Liver (tissue), 9 donors: Measurements from ENCODE around the gene PGLYRP3. TPM values are rescaled to one million over a fixed set of nuclear protein-coding genes. Genes with fewer than 3 reads are reported as not detected.

Experiments used
- DNase-seq: peaks from one replicate; pipeline ENCODE4 v3.0.0-alpha.2; 2017; ENCODE audit warnings: low spot score
- H3K27ac ChIP-seq, 2 donors: one replicate each; pipeline ENCODE4 v1.7.0; 2013; ENCODE audit warnings: inconsistent platforms in 2 of 2, low read length in 2 of 2, control low read depth in 1 of 2, low read depth in 1 of 2, mild to moderate bottlenecking in 1 of 2
- H3K27me3 ChIP-seq, 4 donors: one replicate each; pipeline versions ENCODE4 v1.6.1 to v1.7.0; 2013; ENCODE audit warnings: low read length in 3 of 4, inconsistent platforms in 1 of 4, mild to moderate bottlenecking in 1 of 4, moderate library complexity in 1 of 4; ENCODE audit not compliant: control insufficient read depth in 4 of 4, insufficient read depth in 4 of 4
- H3K36me3 ChIP-seq, 4 donors: one replicate each; pipeline versions ENCODE4 v1.6.1 to v1.7.0; 2013; ENCODE audit warnings: low read length in 3 of 4, mild to moderate bottlenecking in 3 of 4, low read depth in 1 of 4, moderate library complexity in 1 of 4; ENCODE audit not compliant: control insufficient read depth in 4 of 4, insufficient read depth in 3 of 4
- H3K4me1 ChIP-seq, 4 donors: one replicate each; pipeline versions ENCODE4 v1.6.1 to v1.7.0; 2013; ENCODE audit warnings: low read length in 3 of 4, mild to moderate bottlenecking in 3 of 4, moderate library complexity in 1 of 4; ENCODE audit not compliant: control insufficient read depth in 4 of 4, insufficient read depth in 4 of 4
- H3K4me3 ChIP-seq, 3 donors: one replicate each; pipeline versions ENCODE4 v1.6.1 to v1.7.0; 2013; ENCODE audit warnings: low read length in 3 of 3, control low read depth in 1 of 3, low read depth in 1 of 3, mild to moderate bottlenecking in 1 of 3
- H3K9ac ChIP-seq, 2 donors: one replicate each; pipeline ENCODE4 v1.7.0; 2013; ENCODE audit warnings: low read length in 2 of 2, mild to moderate bottlenecking in 2 of 2, moderate library complexity in 2 of 2, control low read depth in 1 of 2, low read depth in 1 of 2
- H3K9me3 ChIP-seq, 4 donors: one replicate each; pipeline versions ENCODE4 v1.6.1 to v1.7.0; 2013; ENCODE audit warnings: low read length in 3 of 4; ENCODE audit not compliant: control insufficient read depth in 4 of 4
- ATF3 ChIP-seq: IDR thresholded peaks from 2 replicates; pipeline ENCODE4 v1.6.1; 2016; ENCODE audit warnings: antibody characterized with exemption
- FOXA1 ChIP-seq: IDR thresholded peaks from 2 replicates; pipeline ENCODE4 v1.6.1; 2016; ENCODE audit warnings: antibody characterized with exemption
- FOXA2 ChIP-seq: IDR thresholded peaks from 2 replicates; pipeline ENCODE4 v1.6.1; 2016; ENCODE audit warnings: antibody characterized with exemption
- GABPA ChIP-seq, 2 donors: IDR thresholded peaks in 1 of 2; conservative IDR thresholded peaks in 1 of 2; 2 replicates each; pipeline ENCODE4 v1.6.1; 2016; ENCODE audit warnings: antibody characterized with exemption in 2 of 2, mild to moderate bottlenecking in 1 of 2, moderate library complexity in 1 of 2
- HNF4A ChIP-seq, 2 donors: conservative IDR thresholded peaks; 2 replicates each; pipeline ENCODE4 v1.6.1; 2016; ENCODE audit warnings: antibody characterized with exemption in 2 of 2, mild to moderate bottlenecking in 2 of 2
- HNF4G ChIP-seq: IDR thresholded peaks from 2 replicates; pipeline ENCODE4 v1.6.1; 2016; ENCODE audit warnings: antibody characterized with exemption
- JUND ChIP-seq, 2 donors: IDR thresholded peaks; 2 replicates each; pipeline ENCODE4 v1.6.1; 2016; ENCODE audit warnings: antibody characterized with exemption in 2 of 2
- MAX ChIP-seq: IDR thresholded peaks from 2 replicates; pipeline ENCODE4 v1.6.1; 2016; ENCODE audit warnings: antibody characterized with exemption
- NR2F2 ChIP-seq: IDR thresholded peaks from 2 replicates; pipeline ENCODE4 v1.6.1; 2016; ENCODE audit warnings: antibody characterized with exemption
- RAD21 ChIP-seq, 2 donors: IDR thresholded peaks; 2 replicates each; pipeline ENCODE4 v1.6.1; 2016; ENCODE audit warnings: antibody characterized with exemption in 2 of 2, mild to moderate bottlenecking in 2 of 2
- REST ChIP-seq: IDR thresholded peaks from 2 replicates; pipeline ENCODE4 v1.6.1; 2016; ENCODE audit warnings: antibody characterized with exemption, mild to moderate bottlenecking
- TAF1 ChIP-seq: conservative IDR thresholded peaks from 2 replicates; pipeline ENCODE4 v1.6.1; 2016; ENCODE audit warnings: antibody characterized with exemption, mild to moderate bottlenecking
- YY1 ChIP-seq: IDR thresholded peaks from 2 replicates; pipeline ENCODE4 v1.6.1; 2016; ENCODE audit warnings: antibody characterized with exemption, mild to moderate bottlenecking
- WGBS: extraction: QIAGEN DNeasy Blood & Tissue Kit; methylation state at CpG from one replicate; pipeline ENCODE4 v1.1.7; 2013; 5-methylcytosine and 5-hydroxymethylcytosine counted together
- polyA plus RNA-seq, 2 donors: library from polyadenylated mRNA; stranded (reverse) in 1 of 2; unstranded in 1 of 2; fragments of 200-250 nt in 1 of 2; fragments of >200 nt in 1 of 2; fragmentation: Nextera tagmentation in 1 of 2; extraction: Ambion mirVana in 1 of 2; gene quantifications; one replicate each; pipeline versions ENCODE4 v1.2.1 to v1.2.3, GENCODE V29; 2013 to 2015
- total RNA-seq, 2 donors: library from RNA; depleted of rRNA; stranded (reverse); fragments of >200 nt; gene quantifications; one replicate each; pipeline ENCODE4 v1.2.3, GENCODE V29; 2014
- donor health status: healthy.
- donor health status: healthy.
- donor health status: healthy.
- donor health status: healthy.
- donor health status: healthy.

PGLYRP3 gene
- total and polyA plus RNA-seq, 4 donors: not detected

- Histone ChIP-seq H3K27ac (no peak overlapping the region), H3K4me1 (no peaks in the 10 kb centered on the region), H3K36me3 (no peaks in the 10 kb centered on the region), H3K9me3 (no peaks in the 10 kb centered on the region), H3K9ac (no peak overlapping the region), H3K4me3 (no peak overlapping the region), H3K27me3 (no peaks in the 10 kb centered on the region)
- no peak for TF ChIP-seq NR2F2
- TF ChIP-seq HNF4G: no peak
- TF ChIP-seq FOXA2: no peak
- no peak for TF ChIP-seq HNF4A (conservative IDR thresholded peaks at IDR 0.05)
- no peak for TF ChIP-seq FOXA1
- no peak for TF ChIP-seq TAF1
- no peak for TF ChIP-seq MAX
- no peak for TF ChIP-seq RAD21 (IDR thresholded peaks at IDR 0.05)
- no peak for TF ChIP-seq GABPA (IDR thresholded peaks at IDR 0.05 in 1 of 2, conservative IDR thresholded peaks at IDR 0.05 in 1 of 2)
- TF ChIP-seq YY1: no peak
- no peak for TF ChIP-seq JUND (IDR thresholded peaks at IDR 0.05)
- no peak for TF ChIP-seq ATF3
- no peak for TF ChIP-seq REST
- WGBS: 71% methylated on average over 2 of the region's 2 CpGs
- no peak for DNase-seq
Measured at GRCh38 chr1:153308540-153308939, 4.2 kb downstream of the PGLYRP3 start.

- no peak for DNase-seq
- Histone ChIP-seq H3K4me3 (no peak overlapping the region), H3K9ac (no peak overlapping the region), H3K27me3 (no peaks in the 10 kb centered on the region), H3K9me3 (no peaks in the 10 kb centered on the region), H3K27ac (no peak overlapping the region), H3K4me1 (no peaks in the 10 kb centered on the region), H3K36me3 (no peaks in the 10 kb centered on the region)
- 77% methylated on average over 10 of the region's 10 CpGs for WGBS
- TF ChIP-seq REST (no peak), MAX (no peak), ATF3 (no peak), JUND (IDR thresholded peaks at IDR 0.05) (no peak), FOXA2 (no peak), TAF1 (no peak), YY1 (no peak)
Measured at GRCh38 chr1:153307221-153307600, 5.5 kb downstream of the PGLYRP3 start.
